ENCODE data around the gene CLIP4. TPM values are rescaled to one million over a fixed set of nuclear protein-coding genes. Genes with fewer than 3 reads are reported as not detected.
"Not testable (repeated sequence)": the region's sequence is repeated elsewhere in the genome, so short reads cannot be mapped to it uniquely, and the experiment has no call there.

CLIP4 gene
- total RNA-seq, 1 donor from 2014 or later = 49.3 TPM

DNA sequence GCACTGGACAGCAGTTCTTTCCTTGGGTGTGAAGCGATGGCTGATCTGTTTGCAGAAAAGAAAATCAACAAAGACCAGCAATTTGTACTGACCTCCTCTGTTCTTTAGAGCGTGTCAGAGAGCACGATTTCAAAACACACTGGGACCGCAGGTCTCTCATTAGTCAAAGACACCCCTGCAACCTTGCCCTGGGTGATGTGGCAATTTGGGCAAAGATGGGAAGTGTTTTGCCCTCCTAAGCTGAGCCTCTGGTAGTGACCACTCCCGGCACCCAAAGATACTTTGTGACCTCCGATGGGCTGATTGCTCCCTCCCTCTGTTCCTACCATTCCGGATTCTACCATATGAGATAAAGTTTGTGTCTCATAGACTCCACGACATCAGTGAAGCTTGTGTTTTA lies 18.2 kb upstream of the CLIP4 start:
- no peak for FAIRE-seq
- DNase-seq (ENCODE audit: low spot score in 2 of 2) = no peak

DNA sequence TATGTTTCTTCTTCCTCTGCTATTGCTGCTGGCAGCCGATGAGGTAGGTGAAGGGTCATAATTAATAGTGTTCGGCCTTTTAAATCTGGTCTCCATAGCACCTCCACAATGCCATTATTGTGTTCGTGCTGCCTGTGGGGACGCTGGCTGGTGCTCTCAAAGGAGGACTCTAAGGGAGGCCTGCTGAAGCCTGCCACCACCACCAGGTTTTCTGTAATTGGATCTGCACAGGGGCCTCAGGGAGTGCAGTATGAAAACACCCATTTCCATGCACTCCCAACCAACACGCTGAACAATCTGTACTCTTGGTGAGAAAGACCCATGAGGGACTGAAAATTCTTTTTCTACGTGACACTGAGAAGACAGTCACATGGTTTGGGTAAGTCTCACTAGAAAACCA lies 17.6 kb upstream of the CLIP4 start:
- no peak for DNase-seq (ENCODE audit: low spot score in 2 of 2)
- no peak for FAIRE-seq

DNA sequence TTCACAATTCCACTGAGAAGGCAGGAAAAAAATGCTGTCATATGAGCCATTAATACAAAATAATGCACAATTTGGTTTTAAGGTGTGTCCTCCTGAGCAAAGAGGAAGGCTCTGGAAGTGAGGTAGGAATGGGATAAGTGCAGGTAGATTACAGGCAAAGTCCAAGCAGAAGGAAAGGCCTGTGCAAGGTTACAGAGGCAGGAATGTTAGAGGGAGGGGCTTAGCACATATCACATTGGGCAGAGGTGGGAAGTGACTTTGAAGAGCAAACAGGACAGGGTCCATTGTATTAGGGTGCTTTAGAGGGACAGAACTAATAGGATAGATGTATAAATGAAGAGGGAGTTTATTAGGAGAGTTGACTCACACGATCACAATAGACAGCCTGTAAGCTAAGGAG lies 14.7 kb upstream of the CLIP4 start:
- no peak for DNase-seq (ENCODE audit: low spot score in 2 of 2)
- FAIRE-seq = no peak

DNA sequence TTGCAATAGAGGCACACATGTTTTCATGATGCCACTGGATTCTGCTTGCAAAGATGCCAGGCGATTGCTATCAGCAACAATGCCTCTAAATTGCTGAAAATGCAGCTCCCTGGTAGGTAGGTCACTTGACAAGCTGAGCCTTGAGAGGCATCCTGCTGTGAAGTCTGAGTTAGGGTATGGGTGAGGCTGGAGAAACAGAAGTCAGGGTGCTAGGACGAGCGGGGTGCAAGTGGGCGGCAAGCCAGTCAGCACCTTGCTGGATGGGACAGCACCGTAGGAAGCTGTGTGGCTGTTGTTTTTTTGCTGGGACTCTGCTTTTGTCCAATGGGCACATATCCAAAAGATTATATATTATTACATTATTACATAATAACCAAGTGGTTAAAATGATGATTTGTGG lies 10.5 kb upstream of the CLIP4 start:
- FAIRE-seq = no peak

DNA sequence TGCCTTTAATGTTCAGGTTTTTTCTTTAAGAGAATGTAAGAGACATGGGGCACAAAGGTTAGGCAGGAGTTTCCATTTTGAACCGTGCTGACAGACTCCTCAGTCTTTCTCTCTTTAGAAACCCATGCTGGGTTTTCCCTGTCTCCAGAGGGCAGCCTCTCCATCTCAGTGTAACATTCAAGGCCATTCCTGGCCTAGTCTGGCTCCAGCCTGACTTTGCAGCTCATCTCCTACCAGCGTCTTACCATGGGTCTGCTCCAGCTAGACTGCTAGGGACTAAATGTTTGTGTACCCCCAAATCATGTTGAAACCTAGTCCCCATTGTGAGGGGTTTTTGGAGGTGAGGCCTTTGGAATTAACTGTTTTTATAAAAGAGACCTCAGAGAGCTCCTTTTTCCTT lies 9.8 kb upstream of the CLIP4 start:
- FAIRE-seq = no peak

More for the DNA sequence above, 10.5 kb upstream of the CLIP4 start:
- DNase-seq (ENCODE audit: low spot score in 2 of 2) = no peak

DNA sequence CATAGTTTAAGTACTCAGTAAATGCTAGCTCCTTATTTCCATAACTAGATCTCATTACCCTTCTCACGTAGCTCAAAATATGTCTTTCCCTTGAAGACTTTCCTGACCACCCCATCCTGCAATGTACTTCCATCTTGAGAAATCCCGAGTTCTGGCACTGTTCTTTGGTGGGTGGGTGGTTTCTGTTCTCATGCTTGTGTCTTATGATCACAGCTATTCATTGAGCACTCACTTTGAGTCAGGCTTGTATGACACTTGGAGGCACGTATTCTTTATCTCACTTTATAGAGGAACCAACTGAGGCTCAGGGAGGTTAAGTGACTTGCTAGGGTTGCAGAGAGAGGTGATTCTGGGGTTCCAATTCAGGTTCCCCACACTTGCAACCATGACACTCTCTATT lies 9.0 kb upstream of the CLIP4 start:
- no peak for FAIRE-seq
- DNase-seq (ENCODE audit: low spot score in 2 of 2) = no peak

More for the DNA sequence above, 9.8 kb upstream of the CLIP4 start:
- DNase-seq (ENCODE audit: low spot score in 2 of 2) = no peak

DNA sequence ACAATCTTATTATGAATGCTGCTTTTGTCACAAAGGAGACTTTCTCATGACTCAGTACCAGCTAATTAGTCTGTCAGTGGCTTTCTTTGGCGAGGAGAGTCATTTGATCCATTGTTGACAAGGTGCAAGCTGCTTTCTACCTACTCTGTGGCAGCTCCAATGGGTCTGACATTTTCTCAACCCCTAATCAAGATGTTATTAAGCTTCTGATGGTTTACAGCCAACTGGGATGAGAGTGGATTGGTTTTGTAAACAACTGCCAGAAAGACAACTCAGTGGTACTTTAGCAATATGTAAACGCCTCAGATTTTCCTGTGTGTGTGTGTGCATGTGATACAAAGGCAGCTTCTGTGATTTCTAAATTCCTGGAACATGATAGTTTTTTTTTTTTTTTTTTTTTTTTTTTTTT lies 8.2 kb upstream of the CLIP4 start:
- FAIRE-seq (no peak), DNase-seq (ENCODE audit: low spot score in 2 of 2) (no peak)

DNA sequence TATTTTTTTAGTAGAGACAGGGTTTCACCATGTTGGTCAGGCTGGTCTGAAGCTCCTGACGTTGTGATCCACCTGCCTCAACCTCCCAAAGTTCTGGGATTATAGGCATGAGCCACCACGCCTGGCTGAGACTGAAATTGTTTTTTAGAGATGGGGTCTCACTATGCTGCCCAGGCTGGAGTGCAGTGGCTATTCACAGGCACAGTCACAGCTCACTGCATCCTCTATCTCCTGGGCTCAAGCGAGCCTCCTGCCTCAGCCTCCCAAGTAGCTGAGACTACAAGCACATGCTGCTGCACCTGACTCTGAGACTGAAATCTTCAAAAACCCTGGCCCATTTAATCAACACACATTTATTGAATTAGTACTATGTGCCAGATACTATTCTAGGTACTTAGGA lies 7.7 kb upstream of the CLIP4 start:
- FAIRE-seq; DNase-seq (ENCODE audit: low spot score in 2 of 2): not testable (repeated sequence)

DNA sequence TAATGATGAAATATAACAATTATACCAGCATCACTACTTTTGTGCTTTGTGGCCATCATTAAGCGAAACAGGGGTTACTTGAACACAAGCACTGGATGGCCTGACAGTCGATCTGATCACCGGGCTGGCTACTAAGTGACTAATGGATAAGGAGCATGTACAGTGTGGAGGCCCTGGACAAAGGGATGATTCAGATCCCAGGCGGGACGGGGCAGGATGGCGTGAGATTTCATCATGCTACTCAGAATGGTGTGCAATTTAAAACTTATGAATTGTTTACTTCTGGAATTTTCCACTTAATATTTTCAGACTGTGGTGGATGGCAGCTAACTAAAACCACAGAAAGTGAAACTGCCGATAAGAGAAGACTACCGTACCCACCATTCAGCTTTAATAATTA lies 7.0 kb upstream of the CLIP4 start:
- DNase-seq (ENCODE audit: low spot score in 2 of 2) (no peak), FAIRE-seq (no peak)

DNA sequence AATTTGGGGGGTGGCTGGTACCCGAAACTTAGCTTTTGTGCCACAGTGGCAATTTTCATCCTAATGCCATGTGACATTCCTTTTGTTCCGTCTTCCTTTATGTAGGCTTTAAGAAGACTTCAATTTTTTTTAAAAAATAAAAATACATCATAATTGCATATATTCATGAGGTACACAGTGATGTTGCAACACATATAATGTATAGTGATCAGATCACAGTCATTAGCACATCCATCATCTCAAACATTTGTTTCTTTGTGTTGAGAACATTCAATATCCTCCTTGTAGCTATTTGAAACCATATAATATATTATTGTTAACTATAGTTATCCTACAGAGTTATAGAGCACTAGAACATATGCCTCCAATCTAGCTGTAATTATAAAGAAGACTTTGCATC lies 6.0 kb upstream of the CLIP4 start:
- DNase-seq (ENCODE audit: low spot score in 2 of 2) = no peak
- FAIRE-seq = no peak

DNA sequence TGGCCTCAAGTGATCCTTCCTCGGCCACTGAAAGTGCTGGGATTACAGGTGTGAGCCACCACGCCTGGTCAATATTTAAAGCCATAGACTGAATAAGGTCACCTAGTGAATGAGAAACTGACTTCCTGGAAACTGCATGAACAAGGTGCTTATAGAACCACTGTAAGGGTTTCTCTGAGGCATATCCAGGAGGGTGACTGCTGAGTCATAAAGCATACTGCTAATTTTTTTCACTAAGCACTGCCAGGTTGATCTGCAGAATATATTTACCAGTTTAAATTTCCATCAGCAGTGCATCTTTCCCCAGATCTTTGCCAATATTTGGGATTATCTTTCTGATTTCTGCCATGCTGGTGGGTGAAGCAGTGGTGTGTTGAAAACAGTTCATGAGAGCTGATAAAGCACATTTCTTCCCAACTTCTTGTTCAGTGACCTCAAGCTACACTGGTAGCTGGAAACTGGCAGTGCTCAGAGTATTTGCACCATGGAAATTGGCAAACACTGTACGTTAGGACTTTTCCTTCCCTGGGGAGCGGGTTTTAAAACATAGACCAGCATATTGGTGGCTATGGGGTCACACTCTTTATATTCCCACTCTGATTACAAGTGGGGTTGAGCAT lies 4.2 kb upstream of the CLIP4 start:
- FAIRE-seq (no peak), DNase-seq (ENCODE audit: low spot score in 2 of 2) (no peak)

DNA sequence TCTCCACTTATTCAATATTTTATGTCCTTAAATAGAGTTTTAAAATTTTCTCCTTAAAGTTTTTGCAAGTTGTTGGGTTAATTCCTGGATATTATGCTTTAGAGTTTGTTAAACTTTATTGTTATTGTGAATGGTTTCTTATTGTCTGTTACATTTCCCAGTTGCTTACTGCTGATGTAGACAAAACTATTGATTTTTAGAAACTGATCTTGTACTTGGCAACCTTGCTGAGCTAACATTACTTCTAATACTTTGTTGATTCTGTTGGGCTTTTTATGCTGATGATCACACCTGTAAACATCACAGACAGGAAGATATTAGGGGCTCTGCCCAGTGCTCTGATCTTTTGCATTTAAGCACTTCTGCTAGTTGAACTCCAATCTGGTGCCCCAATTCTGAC lies 2.8 kb upstream of the CLIP4 start:
- no peak for DNase-seq (ENCODE audit: low spot score in 2 of 2)
- no peak for FAIRE-seq

DNA sequence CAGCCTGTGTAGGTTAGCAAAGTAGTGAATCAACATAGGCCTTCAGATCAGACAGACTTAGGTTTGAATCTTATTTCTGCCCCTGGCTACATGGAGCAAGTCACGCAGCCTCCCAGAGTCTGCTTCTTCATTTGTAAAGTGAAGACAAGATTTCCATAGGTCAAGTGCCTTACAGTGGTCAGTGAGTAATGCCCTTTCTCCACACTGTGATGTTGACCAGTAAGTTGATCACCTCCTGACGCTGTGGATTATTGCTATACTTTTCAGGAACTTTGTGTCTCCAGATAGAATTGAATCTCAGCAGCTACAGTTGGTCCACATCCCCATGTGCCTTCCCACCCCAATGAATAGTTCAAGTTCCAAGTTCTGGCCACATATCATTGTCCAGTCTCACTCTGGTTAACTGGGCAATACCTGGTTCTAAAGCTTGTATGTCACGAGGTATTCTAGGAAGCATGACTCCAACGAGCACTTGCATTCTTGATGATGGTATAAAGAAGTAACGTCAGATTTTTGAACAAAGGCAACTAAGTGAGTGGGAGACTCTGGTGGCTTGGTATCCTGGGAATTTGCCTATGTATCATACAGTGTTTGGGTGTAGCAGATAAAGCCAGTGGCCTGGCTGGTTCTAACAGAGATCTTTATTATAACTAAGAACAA lies 2.1 kb upstream of the CLIP4 start:
- no peak for FAIRE-seq
- no peak for DNase-seq (ENCODE audit: low spot score in 2 of 2)

DNA sequence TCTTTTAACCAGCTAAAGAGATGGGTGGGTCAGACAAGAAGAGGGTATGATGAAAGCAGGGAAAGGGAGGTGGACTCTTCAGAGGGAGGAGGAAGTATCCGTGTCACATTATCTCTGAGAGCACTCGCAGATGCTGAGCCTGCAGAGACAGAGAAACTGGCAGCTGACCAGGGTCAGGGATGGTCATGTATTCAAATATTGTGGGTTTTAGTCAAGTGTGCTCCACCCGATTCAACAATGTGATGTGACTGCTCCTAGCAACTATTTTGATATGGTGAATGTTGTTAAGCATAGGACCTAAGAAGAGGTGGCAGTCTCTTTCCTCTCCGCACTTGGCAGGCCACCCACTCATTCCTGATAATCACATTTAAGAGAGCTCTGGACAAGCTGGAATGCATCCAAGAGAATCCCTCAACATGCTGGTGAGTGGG lies 1.3 kb upstream of the CLIP4 start:
- FAIRE-seq = no peak
- DNase-seq (ENCODE audit: low spot score in 2 of 2) = no peak

DNA sequence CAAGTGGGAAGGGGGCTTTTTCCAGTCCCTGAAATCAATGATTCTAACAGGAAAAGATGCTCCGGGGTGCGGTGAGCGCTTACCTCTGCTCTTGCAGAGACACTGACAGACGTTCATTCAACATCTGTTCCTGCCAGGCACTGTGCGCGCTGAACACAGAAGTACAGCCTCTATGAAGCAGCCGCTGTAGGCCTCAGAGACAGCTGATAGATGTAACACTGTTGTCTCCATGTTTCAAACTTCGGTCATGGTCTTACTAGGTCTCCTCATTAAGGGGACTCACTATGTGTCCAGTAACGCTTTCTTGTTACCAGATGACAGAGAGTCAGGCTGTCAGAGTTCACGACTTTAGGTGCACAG lies 649 bp upstream of the CLIP4 start:
- no peak for FAIRE-seq
- DNase-seq (ENCODE audit: low spot score in 2 of 2) = peak in 1 of 2 donors; percentile 46

DNA sequence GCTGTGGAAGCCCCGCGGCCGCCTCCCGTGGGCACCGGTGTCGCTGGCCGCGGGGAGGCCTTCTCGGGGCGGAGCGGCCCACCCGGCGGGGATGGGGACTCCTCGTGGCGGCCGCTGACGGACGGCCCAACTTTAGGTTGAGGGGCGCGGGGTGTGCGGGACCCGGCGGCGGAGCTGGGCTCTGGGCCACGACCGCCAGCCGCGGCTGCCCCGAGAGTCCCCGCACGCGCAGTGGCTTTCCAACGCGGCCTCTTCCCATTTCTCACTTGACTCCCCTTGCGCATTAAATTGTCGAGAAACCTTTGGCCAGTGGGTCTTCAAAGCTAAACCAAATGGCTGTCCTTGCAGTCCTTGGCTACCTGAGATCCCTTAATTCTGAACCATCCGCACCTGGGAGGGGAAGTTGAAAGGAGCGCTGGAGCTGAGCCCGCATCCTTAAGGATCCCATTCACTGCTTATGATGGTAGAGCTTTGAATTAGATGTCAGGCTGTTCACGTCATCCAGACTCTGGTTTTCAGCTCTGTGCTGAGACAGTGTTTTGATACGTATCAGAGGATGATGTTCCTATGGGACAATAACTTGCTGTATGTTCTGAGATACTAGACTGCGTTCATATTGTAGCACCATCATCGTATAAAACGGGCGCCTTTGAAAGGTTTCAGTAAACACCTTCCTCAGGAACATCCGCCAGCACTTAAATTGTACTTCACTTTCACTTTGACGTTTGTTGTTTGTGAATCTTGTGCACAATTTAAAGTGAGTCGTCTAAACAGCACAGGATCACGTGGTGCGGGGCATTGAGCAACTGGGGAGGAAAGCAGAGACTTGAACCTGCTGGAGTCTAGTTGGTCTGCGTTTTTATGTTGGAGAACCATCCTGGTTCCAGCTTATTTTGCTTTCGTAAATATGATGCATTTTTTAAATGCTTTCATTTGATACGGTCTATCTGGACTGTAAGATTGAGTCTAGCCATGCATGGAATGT lies 874 bp downstream of the CLIP4 start:
- DNase-seq (ENCODE audit: low spot score in 2 of 2) (peak; percentile 35 to 60), FAIRE-seq (no peak)

DNA sequence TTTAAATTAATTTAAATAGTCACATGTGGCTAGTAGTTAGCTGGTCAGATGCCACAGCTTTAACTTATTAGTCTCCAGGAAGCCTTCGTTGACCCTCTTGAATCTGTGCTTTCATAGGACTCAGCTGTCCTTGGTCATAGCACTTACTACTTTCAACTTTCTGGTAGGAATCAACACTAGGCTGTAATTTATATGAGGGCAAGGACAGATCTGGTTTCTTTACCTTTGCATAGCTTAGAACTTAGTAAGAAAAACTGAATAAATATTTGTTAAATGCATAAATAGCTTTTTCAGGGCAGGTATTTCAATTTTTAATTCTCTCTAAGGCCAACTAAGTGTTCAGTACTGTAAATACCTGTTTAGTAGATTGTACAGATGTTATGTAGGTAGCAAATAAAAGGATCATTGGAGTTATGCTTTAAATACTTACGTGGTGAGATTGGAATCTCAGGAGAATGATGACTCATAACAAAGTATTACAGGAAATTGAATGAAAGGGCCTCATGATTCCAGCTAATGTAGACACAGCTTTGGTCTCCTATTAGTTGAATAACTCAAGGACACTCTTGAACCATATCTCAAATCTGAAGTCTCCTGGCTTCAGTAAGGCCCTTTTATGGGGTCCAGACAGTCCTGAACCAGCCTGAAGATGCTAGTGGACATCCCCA lies 2.6 kb downstream of the CLIP4 start:
- DNase-seq (ENCODE audit: low spot score in 2 of 2) (no peak), FAIRE-seq (no peak)

DNA sequence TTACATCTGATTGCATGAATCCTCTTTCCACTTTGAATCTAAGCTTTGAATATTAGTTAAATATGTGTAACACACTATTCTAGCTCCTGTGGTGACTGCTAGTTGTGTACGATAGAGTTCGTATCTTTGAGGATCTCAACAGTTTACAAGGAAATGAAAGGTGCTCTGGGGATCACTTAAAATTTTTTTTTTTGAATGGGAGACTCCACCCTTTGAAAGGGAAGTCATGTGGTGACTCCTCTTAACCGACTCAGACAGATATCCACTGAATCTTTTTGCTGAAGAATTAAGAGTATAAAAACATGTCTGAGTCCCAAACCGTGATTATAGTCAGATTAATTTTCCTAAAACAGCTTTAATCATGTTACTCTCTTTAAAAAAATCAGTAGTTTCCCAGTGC lies 4.0 kb downstream of the CLIP4 start:
- DNase-seq (ENCODE audit: low spot score in 2 of 2) = no peak
- no peak for FAIRE-seq

DNA sequence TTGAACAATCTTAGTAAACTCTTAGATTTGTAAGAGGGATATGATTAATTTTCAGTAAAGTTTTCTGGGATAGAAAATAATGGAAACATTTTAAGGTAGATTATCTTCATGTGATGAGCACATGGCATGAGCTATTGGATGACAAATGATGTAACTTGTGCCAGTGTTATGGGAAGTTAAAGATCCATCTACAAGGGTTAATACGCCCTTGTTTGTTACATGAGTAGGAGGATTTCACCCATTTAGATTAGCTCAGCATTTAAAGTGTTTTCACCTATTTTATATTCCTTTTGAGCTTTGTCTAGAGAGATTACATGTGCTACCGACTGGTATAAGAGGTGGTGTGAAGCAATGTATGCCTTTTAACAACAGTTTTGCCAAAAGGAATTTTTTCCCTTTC lies 5.6 kb downstream of the CLIP4 start:
- DNase-seq (ENCODE audit: low spot score in 2 of 2) (no peak), FAIRE-seq (no peak)

DNA sequence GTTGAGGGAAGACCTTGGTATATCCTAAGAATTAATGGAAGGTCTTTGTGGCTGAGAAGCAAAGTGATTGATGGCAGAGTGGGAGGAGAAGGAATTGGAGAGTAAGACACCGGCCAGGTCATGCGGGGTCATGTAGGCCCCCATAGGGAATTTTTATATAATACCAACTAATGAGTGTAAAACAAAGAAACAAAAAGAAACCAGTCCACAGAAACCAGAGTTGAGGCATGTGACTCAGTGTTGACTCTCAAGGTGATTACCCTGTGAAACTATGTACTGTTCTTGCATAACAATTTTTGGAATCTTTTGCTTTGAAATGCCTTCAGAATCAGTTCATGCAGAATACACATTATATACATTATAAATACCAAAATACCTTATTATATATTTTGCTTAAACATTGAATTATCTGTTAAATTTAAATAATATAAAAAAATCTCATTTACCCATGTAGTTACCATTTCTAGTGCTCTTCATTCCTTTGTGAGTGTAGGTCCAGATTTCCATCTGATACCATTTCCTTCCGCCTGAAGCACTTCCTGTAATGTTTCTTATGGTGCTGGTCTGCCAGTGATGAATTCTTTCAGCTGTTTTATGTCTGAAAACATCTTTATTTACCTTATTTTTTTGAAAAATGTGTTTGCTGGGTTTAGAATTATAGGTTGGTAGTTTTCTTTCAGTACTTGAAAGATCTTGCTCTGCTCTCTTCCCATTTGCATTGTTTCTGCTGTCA lies 8.6 kb downstream of the CLIP4 start:
- no peak for FAIRE-seq
- DNase-seq (ENCODE audit: low spot score in 2 of 2) = no peak
